Activated naive CD4-positive, alpha-beta T cell treated with anti-CD3 and anti-CD28 coated beads, Interleukin-2, amount 50 U/mL, for 72 hours (primary cell): ENCODE results near the gene ANKK1. TPM values are rescaled to one million over a fixed set of nuclear protein-coding genes. Genes with fewer than 3 reads are reported as not detected.

Experiments used
- ATAC-seq, 2 donors: fragments of 150-1000 bp; cut with Tn5 transposase; 2 replicates each; pipeline ENCODE4 v1.10.0; 2021; ENCODE audit warnings: mild to moderate bottlenecking in 2 of 2, moderate library complexity in 2 of 2
- DNase-seq, 2 donors: peaks; one replicate each; pipeline ENCODE4 v3.0.0; 2021 to 2022; ENCODE audit warnings: low spot score in 2 of 2
- H3K27ac Mint-ChIP-seq, 2 donors: one replicate each; pipeline ENCODE4 v1.8.0; 2022; ENCODE audit warnings: mild to moderate bottlenecking in 2 of 2, mixed read lengths in 2 of 2
- H3K36me3 Mint-ChIP-seq, 2 donors: one replicate each; pipeline ENCODE4 v1.8.0; 2022; ENCODE audit warnings: mixed read lengths in 2 of 2
- H3K9me3 Mint-ChIP-seq, 2 donors: one replicate each; pipeline ENCODE4 v1.8.0; 2022; ENCODE audit warnings: mixed read lengths in 2 of 2
- total RNA-seq, 2 donors: library from RNA; stranded (reverse); gene quantifications; one replicate each; pipeline ENCODE4 v1.2.3, GENCODE V29; 2022

ANKK1 gene
- total RNA-seq: under 1 TPM in 1 of 2 donors, not detected in 1; 0.49 TPM

- Mint-ChIP-seq H3K9me3 (no peaks in the 10 kb centered on the region), H3K27ac (no peak within 1 kb of the TSS), H3K36me3 (no peaks in the 10 kb centered on the region)
- DNase-seq: no peak
- peak in 1 of 2 donors; percentile 24 for ATAC-seq
Observed at GRCh38 chr11:113387605-113388211, at the start of gene ANKK1. Gene ANKK1 (plus strand): TSS chr11:113387779. CDS start chr11:113387885, 106 bp downstream.

GRCh38 chr11:113338730-113339129, 48.8 kb upstream of the ANKK1 start:
- DNase-seq (no peak), ATAC-seq (no peak)
- Mint-ChIP-seq H3K27ac (peak overlapping the region in 1 of 2 donors; percentile 46), H3K36me3 (peaks cover 0 to 9% of the 10 kb centered on the region in 2 donors), H3K9me3 (no peaks in the 10 kb centered on the region)

- H3K9me3 Mint-ChIP-seq: no peaks in the 10 kb centered on the region
- ATAC-seq (no peak), DNase-seq (no peak)
- H3K36me3 Mint-ChIP-seq: peaks cover 0 to 18% of the 10 kb centered on the region in 2 donors
- H3K27ac Mint-ChIP-seq: no peak overlapping the region
Observed at GRCh38 chr11:113339929-113340589, 47.5 kb upstream of the ANKK1 start.

- H3K36me3 Mint-ChIP-seq: peaks cover 0 to 18% of the 10 kb centered on the region in 2 donors
- no peak for DNase-seq
- H3K27ac Mint-ChIP-seq: no peak overlapping the region
- no peak for ATAC-seq
- H3K9me3 Mint-ChIP-seq: no peaks in the 10 kb centered on the region
Observed at GRCh38 chr11:113341388-113342165, 46.0 kb upstream of the ANKK1 start.

- no peak for DNase-seq
Observed at GRCh38 chr11:113345978-113346377, 41.6 kb upstream of the ANKK1 start.

GRCh38 chr11:113349528-113349927, 38.1 kb upstream of the ANKK1 start:
- no peak for DNase-seq
- peaks cover 4% of the 10 kb centered on the region in 2 donors for H3K9me3 Mint-ChIP-seq
- peaks cover 15 to 42% of the 10 kb centered on the region in 2 donors for H3K36me3 Mint-ChIP-seq
- no peak overlapping the region for H3K27ac Mint-ChIP-seq
- no peak for ATAC-seq

More at GRCh38 chr11:113345978-113346377, 41.6 kb upstream of the ANKK1 start:
- Mint-ChIP-seq H3K27ac (no peak overlapping the region), H3K36me3 (peaks cover 0 to 25% of the 10 kb centered on the region in 2 donors), H3K9me3 (no peaks in the 10 kb centered on the region)
- ATAC-seq: no peak

GRCh38 chr11:113350336-113351067, 37.1 kb upstream of the ANKK1 start:
- Mint-ChIP-seq H3K36me3 (peaks cover 24 to 51% of the 10 kb centered on the region in 2 donors), H3K27ac (peak overlapping the region in 1 of 2 donors; percentile 3), H3K9me3 (peaks cover 4 to 8% of the 10 kb centered on the region in 2 donors)
- DNase-seq (no peak), ATAC-seq (no peak)

GRCh38 chr11:113351068-113351450, 36.5 kb upstream of the ANKK1 start:
- no peak for ATAC-seq
- Mint-ChIP-seq H3K27ac (no peak overlapping the region), H3K9me3 (peaks cover 7 to 13% of the 10 kb centered on the region in 2 donors)

GRCh38 chr11:113351480-113351879, 36.1 kb upstream of the ANKK1 start:
- Mint-ChIP-seq H3K9me3 (peaks cover 9 to 18% of the 10 kb centered on the region in 2 donors), H3K36me3 (peaks cover 34 to 61% of the 10 kb centered on the region in 2 donors), H3K27ac (no peak overlapping the region)
- DNase-seq (no peak), ATAC-seq (no peak)

More at GRCh38 chr11:113351068-113351450, 36.5 kb upstream of the ANKK1 start:
- DNase-seq: no peak
- H3K36me3 Mint-ChIP-seq: peaks cover 30 to 57% of the 10 kb centered on the region in 2 donors

GRCh38 chr11:113356203-113356602, 31.4 kb upstream of the ANKK1 start:
- ATAC-seq: no peak
- H3K27ac Mint-ChIP-seq: no peak overlapping the region
- DNase-seq: no peak
- peaks cover 9 to 24% of the 10 kb centered on the region in 2 donors for H3K9me3 Mint-ChIP-seq
- H3K36me3 Mint-ChIP-seq: peaks cover 49 to 76% of the 10 kb centered on the region in 2 donors

- ATAC-seq (peak in 1 of 2 donors; percentile 11), DNase-seq (no peak)
- H3K27ac Mint-ChIP-seq: no peak overlapping the region
- no peaks in the 10 kb centered on the region for H3K9me3 Mint-ChIP-seq
- H3K36me3 Mint-ChIP-seq: peaks cover 0 to 20% of the 10 kb centered on the region in 2 donors
Observed at GRCh38 chr11:113363406-113363805, 24.2 kb upstream of the ANKK1 start.

GRCh38 chr11:113363996-113364641, 23.5 kb upstream of the ANKK1 start:
- no peak for DNase-seq
- Mint-ChIP-seq H3K27ac (no peak overlapping the region), H3K36me3 (peaks cover 0 to 15% of the 10 kb centered on the region in 2 donors), H3K9me3 (no peaks in the 10 kb centered on the region)
- no peak for ATAC-seq

GRCh38 chr11:113365895-113366294, 21.7 kb upstream of the ANKK1 start:
- DNase-seq (no peak), ATAC-seq (no peak)
- no peaks in the 10 kb centered on the region for H3K9me3 Mint-ChIP-seq
- peaks cover 0 to 4% of the 10 kb centered on the region in 2 donors for H3K36me3 Mint-ChIP-seq
- no peak overlapping the region for H3K27ac Mint-ChIP-seq

- Mint-ChIP-seq H3K27ac (peak overlapping the region in 1 of 2 donors; percentile 29), H3K36me3 (peaks cover 0 to 9% of the 10 kb centered on the region in 2 donors), H3K9me3 (no peaks in the 10 kb centered on the region)
- DNase-seq (no peak), ATAC-seq (no peak)
Observed at GRCh38 chr11:113369411-113369810, 18.2 kb upstream of the ANKK1 start.

- H3K27ac Mint-ChIP-seq: no peak overlapping the region
Observed at GRCh38 chr11:113370634-113371033, 16.9 kb upstream of the ANKK1 start.

GRCh38 chr11:113372309-113372708, 15.3 kb upstream of the ANKK1 start:
- ATAC-seq (no peak), DNase-seq (no peak)
- Mint-ChIP-seq H3K27ac (no peak overlapping the region), H3K36me3 (peaks cover 0 to 5% of the 10 kb centered on the region in 2 donors), H3K9me3 (no peaks in the 10 kb centered on the region)

More at GRCh38 chr11:113370634-113371033, 16.9 kb upstream of the ANKK1 start:
- DNase-seq: no peak
- Mint-ChIP-seq H3K9me3 (no peaks in the 10 kb centered on the region), H3K36me3 (peaks cover 0 to 9% of the 10 kb centered on the region in 2 donors)
- ATAC-seq: no peak
